ENCODE results near the gene IKZF3. TPM values are rescaled to one million over a fixed set of nuclear protein-coding genes. Genes with fewer than 3 reads are reported as not detected.

The IKZF3 gene
- polyA plus RNA-seq, 1 donor (not counting 4 experiments of a cell fraction or from before 2014, with no cell fraction given) = not detected

DNA sequence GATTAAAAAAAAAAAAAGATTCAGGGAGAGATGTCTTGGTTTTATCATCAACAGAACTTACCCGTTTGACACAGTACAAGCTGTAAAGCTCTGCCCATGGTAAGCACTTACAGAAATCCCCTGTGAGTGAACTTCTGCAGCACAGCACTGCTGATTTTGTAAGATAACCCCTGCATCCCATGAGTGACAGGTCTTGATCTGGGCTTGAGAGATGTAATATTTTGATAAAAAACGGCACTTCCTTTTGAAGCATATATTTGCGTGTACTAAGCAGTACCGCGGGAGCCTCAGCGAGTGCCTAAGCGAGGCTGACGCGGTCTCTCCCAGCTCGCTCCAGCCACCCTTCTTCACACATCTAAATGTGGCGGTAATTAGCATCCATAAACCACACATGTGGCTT lies 50.5 kb downstream of the IKZF3 start:
- dilution Hi-C loops (cut with MboI; ENCODE audit: extremely low pct_ligation_motif_present, low sequenced_read_pairs) = no loop called here
- H3K27me3 ChIP-seq (ENCODE audit: control insufficient read depth, extremely low read depth, insufficient read depth, low read length) = no peaks in the 10 kb centered on the region
- no peak overlapping the region for H3K9ac ChIP-seq (ENCODE audit: control insufficient read depth, extremely low read depth, insufficient read depth, low read length)
- H3K4me3 ChIP-seq (ENCODE audit: control insufficient read depth in 2 of 3, extremely low read depth in 1 of 3, insufficient read depth in 2 of 3, low read depth in 1 of 3, low read length in 3 of 3) = no peak overlapping the region
- H3K79me2 ChIP-seq (ENCODE audit: control insufficient read depth, insufficient read depth, low read length) = no peaks in the 10 kb centered on the region
- H3K27ac ChIP-seq (ENCODE audit: control insufficient read depth, insufficient read depth, low read length) = no peak overlapping the region
- H3K4me1 ChIP-seq (ENCODE audit: control insufficient read depth, extremely low read depth, insufficient read depth, low read length) = peaks cover 3% of the 10 kb centered on the region
- no peaks in the 10 kb centered on the region for H3K9me3 ChIP-seq (ENCODE audit: control insufficient read depth, low read depth, low read length)
- no peak overlapping the region for H2AFZ ChIP-seq (ENCODE audit: control insufficient read depth, low read length)
- FAIRE-seq (no peak), DNase-seq (ENCODE audit: low read depth, low spot score) (no peak)
- no peak for TF ChIP-seq EZH2 (IDR thresholded peaks at IDR 0.05; ENCODE audit: low read length)
- TF ChIP-seq, protein P1, sequence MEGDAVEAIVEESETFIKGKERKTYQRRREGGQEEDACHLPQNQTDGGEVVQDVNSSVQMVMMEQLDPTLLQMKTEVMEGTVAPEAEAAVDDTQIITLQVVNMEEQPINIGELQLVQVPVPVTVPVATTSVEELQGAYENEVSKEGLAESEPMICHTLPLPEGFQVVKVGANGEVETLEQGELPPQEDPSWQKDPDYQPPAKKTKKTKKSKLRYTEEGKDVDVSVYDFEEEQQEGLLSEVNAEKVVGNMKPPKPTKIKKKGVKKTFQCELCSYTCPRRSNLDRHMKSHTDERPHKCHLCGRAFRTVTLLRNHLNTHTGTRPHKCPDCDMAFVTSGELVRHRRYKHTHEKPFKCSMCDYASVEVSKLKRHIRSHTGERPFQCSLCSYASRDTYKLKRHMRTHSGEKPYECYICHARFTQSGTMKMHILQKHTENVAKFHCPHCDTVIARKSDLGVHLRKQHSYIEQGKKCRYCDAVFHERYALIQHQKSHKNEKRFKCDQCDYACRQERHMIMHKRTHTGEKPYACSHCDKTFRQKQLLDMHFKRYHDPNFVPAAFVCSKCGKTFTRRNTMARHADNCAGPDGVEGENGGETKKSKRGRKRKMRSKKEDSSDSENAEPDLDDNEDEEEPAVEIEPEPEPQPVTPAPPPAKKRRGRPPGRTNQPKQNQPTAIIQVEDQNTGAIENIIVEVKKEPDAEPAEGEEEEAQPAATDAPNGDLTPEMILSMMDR (optimal IDR thresholded peaks at IDR 0.05 in 1 of 3, IDR thresholded peaks at IDR 0.05 in 1 of 3, conservative IDR thresholded peaks at IDR 0.05 in 1 of 3; ENCODE audit: extremely low read depth in 1 of 3, insufficient read depth in 2 of 3, low read length in 3 of 3) = no peak
- no peaks in the 10 kb centered on the region for H3K36me3 ChIP-seq (ENCODE audit: control insufficient read depth in 2 of 2, extremely low read depth in 1 of 2, insufficient read depth in 2 of 2, low read length in 2 of 2)
- no peaks in the 10 kb centered on the region for H3K9me1 ChIP-seq (ENCODE audit: control insufficient read depth, extremely low read depth, insufficient read depth, low read length)
- H4K20me1 ChIP-seq (ENCODE audit: control insufficient read depth, extremely low read depth, insufficient read depth, low read length) = no peaks in the 10 kb centered on the region
- no peak overlapping the region for H3K4me2 ChIP-seq (ENCODE audit: control insufficient read depth, extremely low read depth, insufficient read depth, low read depth, low read length)

DNA sequence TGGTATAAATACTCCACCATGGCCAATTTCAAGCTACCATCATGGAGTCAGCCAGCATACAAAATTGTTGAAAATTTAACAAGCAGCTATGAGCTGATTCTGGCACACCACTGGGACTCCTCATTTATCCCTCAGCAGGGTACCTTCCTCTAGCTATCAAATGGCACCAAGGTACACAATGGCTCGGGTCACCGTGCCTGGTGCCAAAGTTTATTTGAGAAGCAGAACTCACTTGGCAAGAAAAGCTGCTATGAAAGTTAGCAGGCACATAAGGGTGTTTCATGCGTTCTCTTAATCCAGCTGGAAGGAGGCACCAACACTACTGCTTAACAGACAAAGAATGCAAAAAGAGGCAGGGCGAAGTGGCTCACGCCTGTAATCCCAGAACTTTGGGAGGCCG lies 51.6 kb downstream of the IKZF3 start:
- FAIRE-seq (no peak), DNase-seq (ENCODE audit: low read depth, low spot score) (no peak)
- Histone ChIP-seq H3K4me2 (ENCODE audit: control insufficient read depth, extremely low read depth, insufficient read depth, low read depth, low read length) (no peak overlapping the region), H3K9ac (ENCODE audit: control insufficient read depth, extremely low read depth, insufficient read depth, low read length) (no peak overlapping the region), H2AFZ (ENCODE audit: control insufficient read depth, low read length) (no peak overlapping the region), H3K4me3 (ENCODE audit: control insufficient read depth in 2 of 3, extremely low read depth in 1 of 3, insufficient read depth in 2 of 3, low read depth in 1 of 3, low read length in 3 of 3) (no peak overlapping the region), H3K9me1 (ENCODE audit: control insufficient read depth, extremely low read depth, insufficient read depth, low read length) (no peaks in the 10 kb centered on the region), H3K27me3 (ENCODE audit: control insufficient read depth, extremely low read depth, insufficient read depth, low read length) (no peaks in the 10 kb centered on the region), H3K9me3 (ENCODE audit: control insufficient read depth, low read depth, low read length) (no peaks in the 10 kb centered on the region), H3K27ac (ENCODE audit: control insufficient read depth, insufficient read depth, low read length) (no peak overlapping the region), H3K36me3 (ENCODE audit: control insufficient read depth in 2 of 2, extremely low read depth in 1 of 2, insufficient read depth in 2 of 2, low read length in 2 of 2) (no peaks in the 10 kb centered on the region), H3K79me2 (ENCODE audit: control insufficient read depth, insufficient read depth, low read length) (no peaks in the 10 kb centered on the region), H4K20me1 (ENCODE audit: control insufficient read depth, extremely low read depth, insufficient read depth, low read length) (no peaks in the 10 kb centered on the region), H3K4me1 (ENCODE audit: control insufficient read depth, extremely low read depth, insufficient read depth, low read length) (no peaks in the 10 kb centered on the region)
- no peak for TF ChIP-seq EZH2 (IDR thresholded peaks at IDR 0.05; ENCODE audit: low read length)
- TF ChIP-seq, protein P1 (optimal IDR thresholded peaks at IDR 0.05 in 1 of 3, IDR thresholded peaks at IDR 0.05 in 1 of 3, conservative IDR thresholded peaks at IDR 0.05 in 1 of 3; ENCODE audit: extremely low read depth in 1 of 3, insufficient read depth in 2 of 3, low read length in 3 of 3) = no peak
- dilution Hi-C loops (cut with MboI; ENCODE audit: extremely low pct_ligation_motif_present, low sequenced_read_pairs) = no loop called here

All from keratinocyte (primary cell).